Measurements from ENCODE around the gene CCDC8.
"Not testable (repeated sequence)": the region's sequence is repeated elsewhere in the genome, so short reads cannot be mapped to it uniquely, and the experiment has no call there.

The CCDC8 gene

DNA sequence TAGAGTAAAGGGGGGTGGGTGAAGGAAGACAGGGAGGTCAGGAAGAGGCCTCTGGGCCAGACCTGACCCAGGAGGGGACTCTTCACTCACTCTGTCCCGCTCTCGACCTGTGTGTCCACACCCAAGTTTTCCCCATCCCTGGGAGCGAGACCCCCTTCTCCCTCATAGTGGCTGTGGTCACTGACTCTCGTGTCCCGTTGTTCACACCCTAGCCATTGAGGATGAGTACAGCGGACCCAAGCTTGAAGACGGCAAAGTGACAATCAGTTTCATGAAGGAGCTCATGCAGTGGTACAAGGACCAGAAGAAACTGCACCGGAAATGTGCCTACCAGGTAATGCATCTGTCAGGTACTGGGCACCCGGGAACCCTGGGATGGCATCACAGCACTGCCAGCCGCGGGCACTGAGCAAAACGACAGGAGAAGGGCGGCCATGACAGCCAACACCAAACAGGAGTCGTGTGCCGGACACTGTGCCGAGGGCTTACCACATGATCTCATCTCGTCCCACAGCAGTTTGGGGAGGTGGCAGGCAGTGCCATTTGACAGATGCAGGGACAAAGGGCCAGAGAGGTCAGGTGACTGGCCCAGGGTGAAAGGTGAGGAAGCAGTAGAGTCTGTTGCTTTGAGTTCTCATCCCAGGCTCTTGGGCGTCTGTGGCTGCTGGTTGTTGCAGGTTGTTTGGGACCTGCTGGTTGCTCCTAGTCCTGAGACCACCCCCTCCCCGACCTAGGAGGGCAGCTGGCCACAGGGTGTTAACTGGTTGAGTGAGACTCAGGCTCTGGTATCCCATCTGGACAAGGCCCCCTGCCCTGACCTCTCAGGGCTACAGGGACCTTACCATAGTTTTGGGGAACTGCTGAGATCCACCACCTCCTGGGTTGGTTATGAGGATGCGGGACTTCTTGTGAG, 36.9 kb downstream of the CCDC8 start:
- no peak for DNase-seq

DNA sequence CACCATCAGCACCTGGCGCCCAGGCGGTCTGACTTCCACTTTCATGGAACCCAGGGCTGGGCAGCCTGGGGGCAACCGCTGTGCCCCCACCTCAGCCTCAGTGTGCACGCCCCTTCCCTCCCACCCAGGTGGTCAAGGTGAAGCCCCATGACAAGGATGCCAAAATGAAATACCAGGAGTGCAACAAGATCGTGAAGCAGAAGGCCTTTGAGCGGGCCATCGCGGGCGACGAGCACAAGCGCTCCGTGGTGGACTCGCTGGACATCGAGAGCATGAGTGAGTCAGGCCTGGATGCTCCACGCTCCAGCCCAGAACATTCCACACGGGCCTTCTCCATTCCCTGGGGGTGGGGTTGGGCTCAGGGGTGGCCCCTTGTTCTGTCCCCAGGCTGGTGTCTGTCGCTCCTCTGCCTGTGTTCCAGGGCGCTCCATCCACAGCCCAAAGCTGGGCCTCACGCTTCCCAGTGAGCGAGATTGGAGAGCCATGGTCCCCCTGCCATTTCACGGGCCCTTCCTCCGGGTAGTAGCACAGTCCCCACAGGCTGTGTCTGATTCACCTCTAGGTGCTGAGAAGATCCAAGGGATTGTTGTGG, 37.8 kb downstream of the CCDC8 start:
- not testable (repeated sequence) for DNase-seq

GRCh38 chr19:46374536-46375475, 38.6 kb downstream of the CCDC8 start:
- DNase-seq = no peak

DNA sequence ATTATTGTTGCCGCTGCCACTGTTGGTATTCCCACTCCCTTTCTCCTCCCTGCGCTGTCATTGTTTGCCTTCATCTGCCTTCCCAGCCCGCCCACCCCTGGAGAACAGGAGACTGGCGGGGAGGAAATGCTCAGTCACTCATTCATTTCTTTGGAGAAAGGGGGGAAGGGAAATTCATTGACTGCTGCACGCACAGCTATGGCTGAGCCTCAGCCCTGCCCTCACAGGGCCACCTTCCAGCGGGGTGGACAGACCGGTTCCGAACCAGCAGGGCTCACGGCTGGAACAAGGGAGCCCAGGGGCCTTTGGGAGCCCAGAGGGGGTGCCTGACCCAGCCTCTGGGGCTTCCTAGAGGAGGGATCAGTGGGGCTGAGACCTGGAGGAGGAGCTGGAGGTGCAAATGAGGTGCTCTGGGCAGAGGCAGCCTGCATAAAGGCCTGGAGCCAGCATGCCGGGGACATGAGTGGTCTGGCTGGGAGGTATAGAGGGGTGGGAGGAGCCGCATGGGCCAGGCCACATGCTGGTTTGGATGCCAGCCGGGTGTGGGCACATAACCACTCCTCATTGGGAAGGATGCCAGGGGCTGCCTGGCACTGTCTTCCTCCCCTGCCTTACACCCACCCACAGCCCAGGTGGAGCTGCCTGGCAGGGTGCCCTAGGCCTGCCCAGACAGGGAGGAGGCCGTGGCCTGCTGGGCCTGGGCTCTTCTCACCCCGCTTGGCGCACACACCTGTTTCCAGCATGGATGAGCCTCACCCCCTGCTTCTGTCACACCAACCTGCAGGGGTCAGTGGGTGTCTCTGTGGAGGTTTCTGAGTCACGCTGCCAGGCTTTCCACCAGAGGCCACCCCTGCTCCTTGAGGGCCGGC, 39.6 kb downstream of the CCDC8 start:
- DNase-seq = no peak

DNA sequence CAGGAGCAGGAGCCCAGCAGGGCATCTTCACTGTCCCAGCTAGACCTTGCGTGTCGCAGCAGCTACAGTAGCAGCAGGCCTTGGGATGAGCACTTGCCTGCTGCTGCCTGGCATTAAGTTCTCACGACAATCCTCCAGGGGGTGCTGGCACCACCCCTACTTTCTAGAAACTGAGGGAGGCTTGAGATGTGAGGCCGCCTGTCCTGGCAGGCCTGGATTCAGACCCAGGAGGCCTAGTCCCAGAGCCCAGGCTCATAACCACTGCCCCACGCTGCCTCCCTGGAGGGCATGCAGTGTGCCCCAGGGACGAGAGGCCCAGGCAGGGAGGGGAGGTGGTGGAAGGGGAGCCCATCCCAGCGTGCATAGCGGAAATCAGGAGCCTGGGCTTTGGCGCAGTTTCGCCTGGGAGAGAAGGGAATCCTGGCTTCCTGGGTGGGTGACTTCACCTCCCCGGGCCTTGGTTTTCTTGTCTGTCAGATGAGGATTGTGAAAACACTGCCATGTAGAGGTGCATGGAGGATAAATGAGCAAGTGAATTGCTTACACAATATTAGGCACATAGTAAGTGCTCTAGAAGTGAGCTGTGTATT, 40.4 kb downstream of the CCDC8 start:
- no peak for DNase-seq

GRCh38 chr19:46371371-46371901, 41.9 kb downstream of the CCDC8 start:
- no peak for DNase-seq

DNA sequence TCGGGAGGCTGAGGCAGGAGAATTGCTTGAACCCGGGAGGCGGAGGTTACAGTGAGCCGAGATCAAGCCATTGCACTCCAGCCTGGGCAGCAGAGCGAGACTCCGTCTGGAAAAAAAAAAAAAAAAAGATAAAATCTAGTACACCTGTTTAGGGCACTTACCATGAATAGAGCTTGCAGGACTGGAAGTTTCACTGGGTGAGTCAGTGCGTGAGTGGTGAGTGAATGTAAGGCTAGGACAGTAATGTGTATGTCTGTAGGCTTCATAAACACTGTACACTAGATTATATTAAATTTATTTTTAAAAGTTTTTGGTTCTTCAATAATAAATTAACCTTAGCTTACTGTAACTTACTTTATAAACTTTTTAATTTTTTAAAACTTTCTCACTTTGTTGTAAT, 43.5 kb downstream of the CCDC8 start:
- no peak for DNase-seq

DNA sequence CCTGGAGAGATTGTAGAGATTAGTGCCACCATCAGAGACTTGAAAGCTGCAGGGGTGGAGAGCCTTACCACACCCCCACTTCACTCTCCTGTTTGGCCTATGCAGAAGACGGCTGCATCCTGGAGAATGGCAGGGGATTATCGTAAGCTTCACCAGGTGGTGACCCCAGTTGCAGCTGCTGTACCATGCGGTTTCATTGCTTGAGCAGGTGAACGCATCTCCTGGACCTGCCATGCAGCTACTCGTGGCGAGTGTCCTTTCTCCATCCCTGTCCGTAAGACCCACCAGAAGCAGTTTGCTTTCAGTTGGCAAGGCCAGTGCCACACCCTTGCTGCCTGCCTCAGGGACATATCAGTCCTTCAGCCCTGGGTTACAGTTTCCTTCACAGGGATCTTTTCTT, 45.2 kb downstream of the CCDC8 start:
- DNase-seq = no peak

DNA sequence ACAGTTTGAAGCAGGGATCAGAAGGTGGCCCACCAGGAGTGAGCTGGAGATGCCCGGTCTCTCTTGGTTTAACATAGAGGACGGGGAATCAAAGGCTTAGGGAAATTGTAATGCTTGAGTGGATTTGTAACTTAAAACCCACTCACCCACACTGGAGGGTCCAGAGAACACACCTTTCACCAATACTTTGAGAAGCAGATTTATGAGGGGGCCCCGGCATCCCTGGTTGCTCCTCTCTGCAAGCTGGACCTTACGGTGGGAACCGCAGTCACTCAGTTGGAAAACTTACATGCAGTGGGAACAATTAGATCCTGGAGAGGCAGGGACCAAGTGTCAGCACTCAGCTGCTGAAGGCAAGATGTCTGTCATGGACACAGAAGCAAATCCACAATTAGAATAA, 45.9 kb downstream of the CCDC8 start:
- no peak for DNase-seq

DNA sequence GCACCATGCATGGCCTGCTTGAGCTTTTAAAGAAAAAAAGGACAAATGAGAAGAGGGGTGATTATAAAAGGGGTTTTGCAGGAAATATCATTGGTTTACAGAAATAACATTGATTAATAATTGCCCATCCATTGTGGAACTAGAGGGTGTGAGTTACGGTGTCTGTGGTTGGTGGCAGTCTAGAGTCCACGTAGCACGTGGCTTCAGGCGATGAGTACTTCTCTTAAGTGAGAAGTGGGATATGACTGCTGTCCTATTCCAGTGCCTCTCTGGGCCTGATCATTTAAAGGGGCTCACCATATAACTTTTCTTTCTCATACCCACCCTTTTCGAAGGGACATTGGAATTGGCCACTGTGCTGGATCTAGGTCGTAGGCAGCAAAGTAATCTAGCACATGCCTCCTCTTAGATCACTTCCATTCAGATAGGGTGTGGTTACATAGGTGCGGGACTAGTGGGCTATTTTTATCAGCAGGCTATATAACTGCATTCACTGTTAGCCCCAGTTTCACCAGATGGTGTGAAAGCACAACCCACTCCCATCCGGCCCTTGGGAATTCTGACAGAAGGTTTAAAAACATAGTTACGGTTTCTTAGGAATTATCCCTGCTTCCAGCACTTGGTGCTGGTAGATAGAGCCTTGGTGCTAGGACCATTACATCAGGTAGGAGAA, 46.6 kb downstream of the CCDC8 start:
- DNase-seq = no peak

DNA sequence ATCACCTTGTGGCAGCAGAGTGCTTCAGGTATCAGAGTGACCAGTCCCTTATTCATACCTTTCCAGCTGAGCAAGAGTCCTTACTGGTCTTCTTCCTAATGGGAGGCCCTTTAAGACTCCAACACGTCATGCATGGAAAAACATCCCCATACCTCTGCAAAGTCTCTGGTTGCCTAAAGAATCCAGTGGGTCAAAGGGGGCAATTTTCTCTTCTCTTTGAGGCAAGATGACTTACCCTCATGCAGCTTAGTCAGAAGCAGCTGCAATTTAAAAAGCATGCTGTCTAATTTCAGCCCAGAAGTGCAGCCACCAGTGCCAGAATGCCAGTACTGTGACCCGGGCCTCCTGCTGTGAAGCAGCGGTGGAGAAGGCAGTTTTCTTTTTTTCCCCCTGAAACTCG, 47.8 kb downstream of the CCDC8 start:
- DNase-seq = no peak

GRCh38 chr19:46364359-46364758, 49.0 kb downstream of the CCDC8 start:
- no peak for DNase-seq

DNA sequence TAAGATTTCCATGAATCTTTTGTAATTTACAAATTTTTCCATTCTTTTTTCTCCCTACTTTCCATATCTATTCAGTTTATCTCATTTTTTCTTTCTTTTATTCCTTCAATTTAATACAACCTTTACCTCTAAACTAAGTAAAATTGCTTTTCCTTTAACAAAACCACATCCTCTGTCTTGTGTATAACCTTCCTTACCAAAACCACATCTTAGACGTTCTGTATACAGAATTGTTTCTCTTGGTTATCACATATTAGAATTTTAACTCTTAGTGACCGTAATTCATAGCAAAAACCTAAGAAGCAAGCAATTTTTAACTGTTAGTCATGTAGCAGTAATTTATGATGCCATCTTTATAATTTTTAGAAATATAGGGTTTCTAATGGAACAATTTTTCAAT, 51.4 kb downstream of the CCDC8 start:
- no peak for DNase-seq

All from activated T-cell treated with anti-CD3 and anti-CD28 coated beads for 4 hours (primary cell).